HG02798 (cell line): ENCODE measurements around the gene EEF1A1.
"Not testable (repeated sequence)": the region's sequence is repeated elsewhere in the genome, so short reads cannot be mapped to it uniquely, and the experiment has no call there.

ENCODE experiments used
- ATAC-seq: cut with Tn5 transposase; IDR thresholded peaks from one replicate; pipeline ENCODE4 v1.9.1; 2021; ENCODE audit warnings: mild to moderate bottlenecking; ENCODE audit not compliant: unreplicated experiment, poor library complexity

Gene EEF1A1

GRCh38 chr6:73508776-73509175 lies 12.1 kb downstream of the EEF1A1 start:
- ATAC-seq, result no peak

GRCh38 chr6:73506246-73506645 lies 14.6 kb downstream of the EEF1A1 start:
- ATAC-seq, result no peak

- not testable (repeated sequence) for ATAC-seq
Measured at GRCh38 chr6:73505705-73506104, 15.1 kb downstream of the EEF1A1 start.

GRCh38 chr6:73505142-73505541 lies 15.7 kb downstream of the EEF1A1 start:
- ATAC-seq, result no peak

GRCh38 chr6:73504160-73504559 lies 16.7 kb downstream of the EEF1A1 start:
- ATAC-seq, result no peak

- no peak for ATAC-seq
Measured at GRCh38 chr6:73503027-73503772, 17.6 kb downstream of the EEF1A1 start.

- no peak for ATAC-seq
Measured at GRCh38 chr6:73497915-73498314, 22.9 kb downstream of the EEF1A1 start.

GRCh38 chr6:73491377-73491776 lies 29.5 kb downstream of the EEF1A1 start:
- no peak for ATAC-seq

- ATAC-seq, result no peak
Measured at GRCh38 chr6:73487473-73487872, 33.4 kb downstream of the EEF1A1 start.

- ATAC-seq, result no peak
Measured at GRCh38 chr6:73484438-73484837, 36.4 kb downstream of the EEF1A1 start.

- no peak for ATAC-seq
Measured at GRCh38 chr6:73481969-73482368, 38.9 kb downstream of the EEF1A1 start.

GRCh38 chr6:73477407-73477806 lies 43.4 kb downstream of the EEF1A1 start:
- no peak for ATAC-seq

- no peak for ATAC-seq
Measured at GRCh38 chr6:73476723-73477122, 44.1 kb downstream of the EEF1A1 start.

GRCh38 chr6:73471686-73472290 lies 49.0 kb downstream of the EEF1A1 start:
- ATAC-seq, result peak; percentile 94
